WTC11 (cell line): ENCODE results near the gene CBFA2T3. TPM values are rescaled to one million over a fixed set of nuclear protein-coding genes. Genes with fewer than 3 reads are reported as not detected.

ENCODE experiments used
- ATAC-seq: fragments of 200-7000 bp; cut with Tn5 transposase; 2 replicates; pipeline ENCODE4 v1.10.0; 2021; ENCODE audit warnings: mild to moderate bottlenecking, moderate library complexity
- CTCF ChIA-PET: fragments of 300-600 bp; sonication (Branson Sonifier 250); formaldehyde crosslinking; loops from one replicate; lab custom pipeline; 2021; ENCODE audit warnings: antibody characterized with exemption; lab: Charles Lee
- POLR2A ChIA-PET: fragments of 350-600 bp; sonication (Branson Sonifier 250); formaldehyde crosslinking; loops from one replicate; lab custom pipeline; 2021; ENCODE audit warnings: antibody characterized with exemption; lab: Charles Lee
- DNase-seq: peaks from one replicate; pipeline ENCODE4 v3.0.0; 2021; ENCODE audit warnings: low spot score
- H3K27ac Mint-ChIP-seq: 2 replicates; pipeline ENCODE4 v1.8.0; 2021; ENCODE audit warnings: mixed read lengths
- H3K27me3 Mint-ChIP-seq: 2 replicates; pipeline ENCODE4 v1.8.0; 2021; ENCODE audit warnings: low read depth, mild to moderate bottlenecking, moderate library complexity, mixed read lengths
- H3K36me3 Mint-ChIP-seq: 2 replicates; pipeline ENCODE4 v1.8.0; 2021; ENCODE audit warnings: mixed read lengths
- H3K4me1 Mint-ChIP-seq: 2 replicates; pipeline ENCODE4 v1.8.0; 2022; ENCODE audit warnings: mixed read lengths
- H3K4me3 Mint-ChIP-seq: 2 replicates; pipeline ENCODE4 v1.8.0; 2021; ENCODE audit warnings: mild to moderate bottlenecking, moderate library complexity, mixed read lengths
- H3K9me3 Mint-ChIP-seq: 2 replicates; pipeline ENCODE4 v1.8.0; 2021; ENCODE audit warnings: mixed read lengths
- ARID4B ChIP-seq: sonication (generic); formaldehyde crosslinking; IDR thresholded peaks from 2 replicates; pipeline ENCODE4 v1.8.0; 2023; ENCODE audit warnings: missing genetic modification reagents, mild to moderate bottlenecking, borderline replicate concordance
- ATF2 ChIP-seq: sonication (generic); formaldehyde crosslinking; IDR thresholded peaks from 2 replicates; pipeline ENCODE4 v1.8.1; 2022; ENCODE audit warnings: low read depth, missing genetic modification reagents, borderline replicate concordance
- CREM ChIP-seq: sonication (generic); formaldehyde crosslinking; IDR thresholded peaks from 2 replicates; pipeline ENCODE4 v1.8.1; 2022; ENCODE audit warnings: mild to moderate bottlenecking, missing genetic modification reagents, moderate library complexity
- ESRRA ChIP-seq: sonication (generic); formaldehyde crosslinking; IDR thresholded peaks from 2 replicates; pipeline ENCODE4 v1.8.1; 2022; ENCODE audit warnings: mild to moderate bottlenecking, missing genetic modification reagents, borderline replicate concordance
- ETV6 ChIP-seq: sonication (generic); formaldehyde crosslinking; IDR thresholded peaks from 2 replicates; pipeline ENCODE4 v1.8.1; 2022; ENCODE audit warnings: mild to moderate bottlenecking, missing genetic modification reagents
- FOXP1 ChIP-seq: sonication (generic); formaldehyde crosslinking; IDR thresholded peaks from 2 replicates; pipeline ENCODE4 v1.8.0; 2022; ENCODE audit warnings: missing genetic modification reagents, mild to moderate bottlenecking, moderate library complexity, borderline replicate concordance
- NR1H2 ChIP-seq: sonication (generic); formaldehyde crosslinking; IDR thresholded peaks from 2 replicates; pipeline ENCODE4 v1.9.0; 2021; ENCODE audit warnings: mild to moderate bottlenecking, moderate library complexity, missing genetic modification reagents
- PRDM15 ChIP-seq: sonication (generic); formaldehyde crosslinking; IDR thresholded peaks from 2 replicates; pipeline ENCODE4 v1.8.0; 2022; ENCODE audit warnings: missing genetic modification reagents
- RELA ChIP-seq: sonication (generic); formaldehyde crosslinking; IDR thresholded peaks from 2 replicates; pipeline ENCODE4 v1.8.1; 2022; ENCODE audit warnings: missing genetic modification reagents, mild to moderate bottlenecking, borderline replicate concordance
- ZNF263 ChIP-seq: sonication (generic); formaldehyde crosslinking; IDR thresholded peaks from 2 replicates; pipeline ENCODE4 v1.8.1; 2022; ENCODE audit warnings: low read depth, mild to moderate bottlenecking, moderate library complexity, missing genetic modification reagents
- total RNA-seq: library from RNA; stranded (reverse); gene quantifications from 3 replicates; pipeline ENCODE4 v1.2.3, GENCODE V29; 2021

CBFA2T3 gene
- total RNA-seq, 1 experiment from 2014 or later, result 2.6 TPM

DNA sequence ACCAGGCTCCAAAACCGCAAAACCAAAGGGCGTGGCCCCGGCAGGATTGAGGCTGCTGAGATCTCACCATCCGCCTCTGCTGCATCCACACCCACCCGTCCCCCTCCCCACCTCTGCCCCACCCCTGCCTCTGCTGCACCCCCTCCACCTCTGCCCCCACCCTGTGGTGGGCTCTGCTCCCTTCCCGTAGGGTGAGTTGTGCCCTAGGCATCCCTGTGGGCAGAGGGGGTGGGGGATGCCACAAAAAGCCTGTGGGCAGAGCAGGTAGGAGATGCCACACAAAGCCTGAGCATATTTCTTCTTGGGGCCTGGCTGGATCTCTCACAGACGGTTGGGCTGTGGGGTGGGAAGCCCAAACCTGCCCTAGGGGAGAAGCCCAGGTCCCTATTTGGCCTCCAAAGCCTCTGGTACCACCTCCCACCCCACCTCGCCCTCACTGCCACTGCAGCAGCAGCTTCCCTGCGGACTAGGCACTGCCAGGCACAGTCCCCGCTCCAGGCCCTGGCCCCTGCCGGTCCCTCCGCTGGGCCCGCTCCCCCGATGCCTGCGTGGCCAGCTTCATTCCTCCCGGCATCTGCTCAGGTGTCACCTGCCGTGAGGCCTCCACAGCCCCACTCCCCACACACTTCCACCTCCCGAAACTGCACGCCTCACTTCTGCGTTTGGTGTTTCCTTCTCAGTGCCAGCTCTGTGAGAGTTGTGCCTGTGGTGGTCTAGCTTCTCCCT lies 99.3 kb downstream of the CBFA2T3 start:
- Mint-ChIP-seq H3K4me1 (no peaks in the 10 kb centered on the region), H3K9me3 (no peaks in the 10 kb centered on the region), H3K36me3 (no peaks in the 10 kb centered on the region), H3K27ac (no peak overlapping the region), H3K4me3 (no peak overlapping the region), H3K27me3 (no peaks in the 10 kb centered on the region; the same call in 1 of the 2 replicates)
- ChIA-PET CTCF (no interaction called here), POLR2A (no interaction called here)
- DNase-seq (no peak), ATAC-seq (no peak)
- TF ChIP-seq FOXP1 (no peak), ATF2 (no peak)

DNA sequence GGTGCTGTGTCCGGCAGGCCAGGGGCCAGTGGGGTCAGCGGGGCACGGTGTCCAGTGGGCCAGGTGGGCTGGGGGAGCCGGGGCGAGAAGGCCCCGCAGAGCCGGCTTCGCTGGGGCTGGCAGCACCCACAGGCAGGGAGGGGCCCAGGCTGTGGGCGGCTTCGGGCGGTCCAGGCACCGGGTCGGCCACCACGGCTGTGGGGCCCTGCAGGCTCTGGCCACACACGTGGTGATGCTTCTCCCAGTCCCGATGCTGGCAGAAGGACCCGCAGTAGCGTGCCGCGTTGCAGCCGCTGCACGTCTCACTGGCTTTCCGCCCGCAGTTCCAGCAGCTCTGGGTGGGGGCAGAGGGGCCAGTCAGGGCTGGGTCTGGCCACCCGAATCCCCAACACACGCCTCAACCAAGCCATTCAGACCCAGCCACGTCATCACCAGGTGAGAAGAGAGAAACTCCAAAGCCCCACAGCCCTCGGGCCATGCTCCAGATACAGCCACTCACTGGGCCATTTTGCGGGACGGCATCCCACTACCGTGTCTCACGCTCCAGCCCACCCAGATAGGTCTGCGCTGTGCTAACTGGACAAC lies 100.0 kb downstream of the CBFA2T3 start:
- ChIA-PET CTCF (interaction anchor here (1.0 kb wide), 1 partner anchor 62 kb away, joined by 3 read pairs; no protein-coding TSS in a partner anchor), POLR2A (no interaction called here)
- no peaks in the 10 kb centered on the region; the same call in 1 of the 2 replicates for H3K27me3 Mint-ChIP-seq
- no peaks in the 10 kb centered on the region for H3K36me3 Mint-ChIP-seq
- DNase-seq, result no peak
- H3K27ac Mint-ChIP-seq, result no peak overlapping the region
- H3K4me3 Mint-ChIP-seq, result no peak overlapping the region
- H3K4me1 Mint-ChIP-seq, result no peaks in the 10 kb centered on the region
- ATAC-seq, result no peak
- no peak for TF ChIP-seq ESRRA (CRISPR knock-in tag)
- no peak for TF ChIP-seq ARID4B (CRISPR knock-in tag)
- H3K9me3 Mint-ChIP-seq, result no peaks in the 10 kb centered on the region

GRCh38 chr16:88875703-88876234 lies 101.2 kb downstream of the CBFA2T3 start:
- ChIA-PET CTCF (interaction anchor here (0.6 to 1.0 kb wide), 2 partner anchors 60 to 329 kb away, joined by 3 read pairs; no protein-coding TSS in a partner anchor), POLR2A (no interaction called here)
- Mint-ChIP-seq H3K36me3 (no peaks in the 10 kb centered on the region), H3K27me3 (no peaks in the 10 kb centered on the region; the same call in 1 of the 2 replicates), H3K27ac (no peak overlapping the region), H3K4me3 (no peak overlapping the region), H3K4me1 (no peaks in the 10 kb centered on the region), H3K9me3 (no peaks in the 10 kb centered on the region)
- DNase-seq, result no peak
- TF ChIP-seq RELA (no peak), ZNF263 (CRISPR knock-in tag) (no peak), ESRRA (CRISPR knock-in tag) (no peak), NR1H2 (CRISPR knock-in tag) (no peak), CREM (CRISPR knock-in tag) (no peak), ETV6 (CRISPR knock-in tag) (no peak), PRDM15 (no peak)
- no peak for ATAC-seq
